Cardiac fibroblast (primary cell): ENCODE data around the gene MYL10.

ENCODE experiments used
- DNase-seq, 2 donors: peaks; one replicate each; pipeline versions ENCODE4 v3.0.0 to v3.0.0-alpha.2; 2010; ENCODE audit warnings: low read depth in 2 of 2
- H3K4me3 ChIP-seq, 2 donors: replicated peaks in 1 of 2; 1 replicate in 1 of 2; 2 replicates in 1 of 2; pipeline ENCODE4 v1.5.1; 2011; ENCODE audit warnings: low read depth in 2 of 2, low read length in 2 of 2, mild to moderate bottlenecking in 2 of 2, moderate library complexity in 1 of 2
- CTCF ChIP-seq: IDR thresholded peaks from one replicate; pipeline ENCODE4 v1.5.1; 2011; ENCODE audit warnings: low read depth, mild to moderate bottlenecking, low read length, inconsistent platforms

MYL10 gene

DNA sequence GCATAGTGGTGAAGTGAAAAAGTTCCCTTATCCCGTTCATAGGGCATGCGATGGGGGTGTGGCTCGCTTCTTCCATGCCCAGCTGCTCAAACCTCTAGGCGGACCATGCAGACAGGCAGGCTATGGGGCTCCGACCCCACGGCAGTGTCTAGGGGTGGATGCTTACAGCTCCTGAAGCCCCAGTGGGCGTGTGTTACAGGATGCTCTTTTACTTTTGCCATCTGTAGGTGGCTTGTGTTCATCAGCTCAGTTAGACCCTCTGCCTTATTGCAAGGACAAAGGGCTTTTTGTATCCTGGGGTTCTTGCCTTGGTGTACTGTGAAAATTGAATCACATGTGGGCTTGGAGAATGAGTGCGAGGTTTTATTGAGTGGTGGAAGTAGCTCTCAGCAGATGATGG is at the start of gene MYL10:
MYL10 (minus strand) TSS at position 126 of the 400 bp plus-strand sequence. CDS start 178 bp downstream, outside the sequence.
- no peak for TF ChIP-seq CTCF
- H3K4me3 ChIP-seq = no peak within 1 kb of the TSS
- DNase-seq = no peak

DNA sequence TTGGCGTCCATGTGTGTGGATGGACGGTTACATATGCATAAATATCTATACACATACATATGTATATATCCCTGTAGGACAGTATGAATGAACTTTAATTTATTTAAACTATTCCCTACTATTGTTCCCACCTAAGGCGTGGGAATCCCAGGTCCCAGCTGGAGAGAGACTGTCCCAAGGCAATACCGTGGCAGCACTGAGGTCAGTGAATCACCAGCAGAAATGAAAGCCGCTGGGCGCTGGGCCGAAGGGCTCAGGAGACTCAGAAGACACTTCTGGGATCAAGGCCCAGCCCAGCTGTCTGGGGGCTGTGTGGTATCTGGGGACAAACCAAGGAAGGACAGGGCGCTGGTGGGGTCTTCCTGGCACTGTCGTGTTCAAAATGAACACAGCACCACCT is 49.6 kb upstream of the MYL10 start:
- peak; percentile 36 to 74 for DNase-seq
- H3K4me3 ChIP-seq = no peak overlapping the region
- no peak for TF ChIP-seq CTCF

DNA sequence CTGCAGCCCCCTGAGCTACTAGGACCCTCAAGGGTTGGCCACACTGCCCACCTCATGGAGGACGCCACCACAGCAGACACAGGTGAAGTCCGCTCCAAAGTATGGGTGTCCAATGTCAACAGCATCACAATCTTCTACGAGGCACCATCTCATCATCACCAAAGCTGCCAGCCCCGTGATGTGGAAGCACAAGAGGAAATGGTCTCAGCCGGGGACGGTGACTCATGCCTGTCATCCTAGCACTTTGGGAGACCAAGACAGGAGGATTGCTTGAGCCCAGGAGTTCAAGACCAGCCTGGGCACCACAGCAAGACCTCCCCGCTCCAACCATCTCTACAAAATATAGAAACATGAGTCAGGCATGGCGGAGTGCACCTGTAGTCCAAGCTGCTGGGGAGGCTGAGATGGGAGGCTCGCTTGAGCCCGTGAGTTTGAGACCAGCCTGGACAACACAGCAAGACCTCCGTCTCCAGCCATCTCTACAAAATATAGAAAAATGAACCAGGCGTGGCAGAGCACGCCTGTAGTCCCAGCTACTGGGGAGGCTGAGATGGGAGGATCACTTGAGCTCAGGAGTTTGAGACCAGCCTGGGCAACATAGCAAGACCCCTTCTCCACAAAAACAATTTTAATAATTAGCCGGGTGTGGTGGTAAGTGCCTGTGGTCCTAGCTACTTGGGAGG is 48.8 kb upstream of the MYL10 start:
- DNase-seq = peak; percentile 13 to 48

DNA sequence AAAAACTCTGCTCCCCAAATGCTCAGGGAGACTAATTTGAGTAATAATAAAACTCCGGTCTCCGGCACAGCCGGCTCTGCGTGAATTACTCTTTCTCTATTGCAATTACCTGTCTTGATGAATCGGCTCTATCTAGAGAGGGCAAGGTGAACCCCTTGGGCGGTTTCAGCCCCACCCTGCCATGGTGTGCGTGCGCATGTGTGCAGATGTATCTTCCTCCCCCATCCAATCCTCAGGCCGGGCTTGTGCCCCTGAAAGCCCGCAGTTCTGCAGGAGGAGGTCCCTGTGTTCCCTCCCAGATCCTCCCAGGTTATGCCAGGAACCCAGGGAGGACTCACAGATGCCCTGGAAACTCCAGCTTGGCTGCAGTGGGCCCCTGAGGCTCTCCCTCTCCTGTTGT is 48.3 kb upstream of the MYL10 start:
- no peak for TF ChIP-seq CTCF
- DNase-seq = no peak
- H3K4me3 ChIP-seq = no peak overlapping the region

More for the DNA sequence above, 48.8 kb upstream of the MYL10 start:
- no peak overlapping the region for H3K4me3 ChIP-seq
- no peak for TF ChIP-seq CTCF

DNA sequence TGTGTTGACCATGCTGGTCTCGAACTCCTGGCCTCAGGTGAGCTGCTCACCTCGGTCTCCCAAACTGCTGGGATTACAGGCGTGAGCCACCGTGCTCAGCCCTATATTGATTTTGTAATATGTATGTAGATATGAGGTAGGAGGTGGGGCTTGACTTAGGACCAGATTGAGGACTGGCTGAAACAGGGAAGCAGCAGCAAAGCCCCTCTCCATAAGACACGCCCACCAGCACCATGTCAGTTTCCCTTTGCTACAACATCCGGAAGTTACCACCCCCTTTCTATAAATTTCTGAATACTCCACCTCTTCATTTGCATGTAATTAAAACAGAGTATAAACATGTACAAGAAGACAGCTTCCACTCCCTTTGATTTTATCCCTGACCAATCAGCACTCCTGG is 47.9 kb upstream of the MYL10 start:
- DNase-seq = no peak
- no peak for TF ChIP-seq CTCF
- no peak overlapping the region for H3K4me3 ChIP-seq

DNA sequence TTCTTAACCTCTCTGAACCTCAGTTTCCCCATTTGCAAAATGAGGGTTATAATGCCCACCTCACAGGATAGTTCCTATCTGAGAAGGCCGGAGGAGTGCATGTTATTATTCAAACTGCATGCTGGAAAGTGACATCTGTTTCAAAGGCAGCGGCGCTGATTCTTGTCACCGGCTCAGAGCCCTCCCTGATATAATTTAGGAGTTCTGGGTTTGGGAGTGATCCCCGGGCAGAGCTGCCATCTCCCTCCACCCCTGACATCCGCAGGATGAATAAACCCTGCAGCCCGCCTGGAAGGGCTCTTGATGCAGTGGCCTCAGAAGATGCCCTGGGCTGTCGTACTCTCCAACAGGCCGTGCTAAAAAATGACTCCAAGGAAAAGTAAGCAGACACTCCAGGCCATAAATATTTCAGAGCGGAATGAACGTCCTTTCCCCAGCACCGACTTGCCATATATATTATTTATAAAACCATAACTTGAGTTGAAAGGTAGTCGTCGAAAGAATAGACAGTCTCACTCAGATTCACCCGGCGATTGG is 47.0 kb upstream of the MYL10 start:
- H3K4me3 ChIP-seq = no peak overlapping the region
- TF ChIP-seq CTCF = no peak
- DNase-seq = no peak

DNA sequence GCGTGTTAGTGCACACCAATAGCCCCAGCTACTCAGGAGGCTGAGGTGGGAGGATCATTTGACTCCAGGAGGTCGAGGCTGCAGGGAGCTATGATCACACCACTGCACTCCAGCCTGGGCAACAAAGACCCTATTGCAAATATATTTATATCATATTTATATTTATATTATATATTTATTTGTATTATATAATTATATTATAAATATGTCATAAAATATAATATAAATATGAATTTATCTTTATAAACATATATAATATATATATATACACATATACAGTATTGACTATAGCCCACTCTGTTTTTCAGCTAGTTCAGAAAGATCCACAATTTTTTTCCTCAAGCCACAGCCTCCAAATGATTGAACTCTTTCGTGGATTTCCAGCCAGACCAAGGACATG is 45.3 kb upstream of the MYL10 start:
- TF ChIP-seq CTCF = no peak

More for the DNA sequence above, 45.3 kb upstream of the MYL10 start:
- no peak for DNase-seq
- H3K4me3 ChIP-seq = no peak overlapping the region
